Effector memory CD4-positive, alpha-beta T cell (primary cell): ENCODE measurements around the gene SLX4IP.

Source experiments
- DNase-seq, 3 donors: peaks; one replicate each; pipeline ENCODE4 v3.0.0-alpha.2; 2020
- H3K27ac ChIP-seq: 2 replicates; pipeline ENCODE4 v1.7.0; 2013; ENCODE audit warnings: mild to moderate bottlenecking, low read length, moderate library complexity; ENCODE audit not compliant: insufficient read depth, poor library complexity, severe bottlenecking
- H3K27me3 ChIP-seq: replicated peaks from 2 replicates; pipeline ENCODE4 v1.7.0; 2013; ENCODE audit warnings: mild to moderate bottlenecking, low read length; ENCODE audit not compliant: insufficient read depth, control insufficient read depth, poor library complexity, severe bottlenecking
- H3K36me3 ChIP-seq: 2 replicates; pipeline ENCODE4 v1.7.0; 2013; ENCODE audit warnings: mild to moderate bottlenecking, low read length, moderate library complexity; ENCODE audit not compliant: control insufficient read depth, insufficient read depth
- H3K4me1 ChIP-seq: 2 replicates; pipeline ENCODE4 v1.7.0; 2013; ENCODE audit warnings: low read length, mild to moderate bottlenecking; ENCODE audit not compliant: control insufficient read depth, insufficient read depth, poor library complexity, severe bottlenecking
- H3K4me3 ChIP-seq: 2 replicates; pipeline ENCODE4 v1.7.0; 2013; ENCODE audit warnings: low read length, low read depth, mild to moderate bottlenecking; ENCODE audit not compliant: insufficient read depth, poor library complexity, severe bottlenecking
- H3K9me3 ChIP-seq: 2 replicates; pipeline ENCODE4 v1.7.0; 2013; ENCODE audit warnings: mild to moderate bottlenecking, low read length, moderate library complexity; ENCODE audit not compliant: control insufficient read depth

The SLX4IP gene

DNA sequence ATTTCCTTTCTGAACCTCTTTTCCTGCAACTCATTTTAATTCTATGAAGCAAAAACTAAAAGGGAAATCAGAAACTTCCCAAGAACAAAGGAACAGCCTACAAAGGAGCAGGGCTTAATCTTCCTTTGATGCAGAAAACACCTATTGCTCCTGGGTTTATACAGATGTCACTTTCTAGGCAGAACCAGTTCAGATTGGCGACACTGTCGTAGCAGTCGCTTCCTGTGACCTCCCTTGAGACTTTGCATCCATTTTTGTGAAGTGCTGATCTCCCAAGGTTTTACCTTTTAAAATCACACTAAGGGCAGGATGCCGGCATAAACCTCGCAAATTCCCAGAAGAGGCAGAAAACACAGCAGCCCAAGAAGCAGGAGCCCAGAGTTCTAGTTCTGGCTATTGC, 198.6 kb downstream of the SLX4IP start:
- H3K9me3 ChIP-seq, result no peaks in the 10 kb centered on the region
- H3K4me3 ChIP-seq, result no peak overlapping the region
- no peak overlapping the region for H3K27ac ChIP-seq
- H3K4me1 ChIP-seq, result no peaks in the 10 kb centered on the region
- no peak for DNase-seq
- H3K36me3 ChIP-seq, result no peaks in the 10 kb centered on the region
- H3K27me3 ChIP-seq, result no peaks in the 10 kb centered on the region

DNA sequence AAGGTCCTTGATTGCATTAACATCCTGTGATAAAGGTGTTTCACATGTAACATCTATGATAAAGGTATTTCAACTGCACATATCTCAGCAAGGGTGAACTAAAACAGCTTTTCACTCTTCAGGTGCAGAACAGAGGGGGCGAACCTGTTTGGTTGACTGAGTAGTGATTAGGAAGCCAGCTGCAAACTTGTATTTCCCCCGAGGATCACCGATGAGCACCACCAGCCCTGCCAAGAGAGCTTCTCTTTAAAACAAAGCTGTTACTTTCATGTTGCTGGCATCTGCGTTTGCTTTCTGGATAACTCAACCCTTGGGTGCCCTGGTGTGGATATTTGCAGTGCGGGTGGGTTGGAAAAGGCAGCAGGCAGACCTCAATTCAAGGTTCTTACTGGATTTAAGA, 199.1 kb downstream of the SLX4IP start:
- H3K27ac ChIP-seq, result no peak overlapping the region
- no peaks in the 10 kb centered on the region for H3K4me1 ChIP-seq
- H3K4me3 ChIP-seq, result no peak overlapping the region
- no peak for DNase-seq
- H3K27me3 ChIP-seq, result no peaks in the 10 kb centered on the region
- no peaks in the 10 kb centered on the region for H3K9me3 ChIP-seq
- no peaks in the 10 kb centered on the region for H3K36me3 ChIP-seq

DNA sequence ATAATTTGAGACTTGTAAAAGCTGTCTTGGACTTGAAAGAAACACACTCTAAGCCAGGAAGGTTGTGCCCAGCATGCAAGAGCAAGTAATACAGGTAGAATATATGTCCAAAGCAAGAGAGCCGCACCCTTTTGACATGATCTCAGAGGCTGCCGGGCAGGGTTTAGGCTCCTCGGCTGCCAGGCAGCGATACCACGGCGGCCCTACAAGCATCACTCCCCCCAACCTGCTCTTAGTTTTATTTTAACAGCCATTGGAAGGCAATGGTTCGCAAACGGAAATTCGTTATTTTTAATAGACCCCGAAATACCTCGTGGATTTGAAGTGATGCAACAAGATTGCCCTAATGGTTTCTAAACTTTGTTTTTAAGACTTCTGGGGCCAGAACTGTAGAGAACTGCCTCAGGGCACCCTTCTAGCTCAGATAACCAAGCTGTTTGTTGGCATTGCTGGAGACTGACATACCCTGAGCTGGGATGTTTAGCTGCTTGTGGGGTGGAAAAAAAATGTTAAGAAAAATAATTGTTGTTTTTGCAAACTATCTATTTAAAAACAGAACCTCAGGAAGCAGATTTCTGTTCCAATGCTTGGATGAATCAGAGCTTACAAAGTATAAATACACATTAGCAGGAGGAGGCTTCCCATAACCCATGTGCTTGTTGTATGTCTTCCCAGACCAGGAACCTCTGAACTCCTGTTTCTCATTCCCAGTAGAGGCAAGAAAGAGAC, 199.7 kb downstream of the SLX4IP start:
- DNase-seq, result no peak
- H3K4me3 ChIP-seq, result no peak overlapping the region
- no peaks in the 10 kb centered on the region for H3K27me3 ChIP-seq

DNA sequence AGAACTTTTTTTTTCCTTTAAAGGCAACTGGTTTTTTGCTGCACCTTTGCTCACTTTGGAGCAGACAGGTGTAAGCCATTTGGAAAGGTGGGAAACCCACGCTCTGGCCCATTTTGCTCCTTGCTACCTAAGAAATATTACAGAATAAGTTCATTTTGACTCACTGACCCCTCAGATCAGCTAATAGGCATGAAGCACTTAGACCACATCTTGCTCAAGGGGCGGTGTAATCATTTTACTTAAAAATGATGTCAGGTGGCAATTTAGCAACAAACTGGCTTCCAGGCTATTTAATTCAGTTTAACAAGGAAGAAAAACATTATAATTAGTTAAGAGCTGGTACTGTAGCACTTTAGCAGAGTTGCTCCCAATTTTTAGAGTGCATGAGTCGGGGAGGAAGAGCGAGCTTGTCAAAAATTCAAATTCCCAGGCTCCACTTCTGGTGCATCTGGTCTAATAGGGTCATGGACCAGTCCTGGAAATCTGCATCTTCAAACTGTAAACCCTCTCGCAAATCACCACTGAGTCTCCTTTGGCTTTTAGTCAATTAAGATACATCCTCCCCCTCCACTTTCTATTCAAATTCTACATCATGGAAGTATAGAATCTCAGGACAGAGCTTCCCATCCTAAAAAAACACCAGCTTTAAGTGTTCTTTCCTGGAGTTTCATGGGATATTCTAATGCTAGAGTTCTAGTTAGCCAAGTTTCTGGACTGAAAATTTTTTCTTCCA, 200.5 kb downstream of the SLX4IP start:
- Histone ChIP-seq H3K9me3 (no peaks in the 10 kb centered on the region), H3K4me1 (no peaks in the 10 kb centered on the region), H3K4me3 (no peak overlapping the region), H3K27ac (no peak overlapping the region), H3K27me3 (no peaks in the 10 kb centered on the region), H3K36me3 (no peaks in the 10 kb centered on the region)
- no peak for DNase-seq

More for the DNA sequence above, 199.7 kb downstream of the SLX4IP start:
- Histone ChIP-seq H3K36me3 (no peaks in the 10 kb centered on the region), H3K9me3 (no peaks in the 10 kb centered on the region), H3K4me1 (no peaks in the 10 kb centered on the region), H3K27ac (no peak overlapping the region)

DNA sequence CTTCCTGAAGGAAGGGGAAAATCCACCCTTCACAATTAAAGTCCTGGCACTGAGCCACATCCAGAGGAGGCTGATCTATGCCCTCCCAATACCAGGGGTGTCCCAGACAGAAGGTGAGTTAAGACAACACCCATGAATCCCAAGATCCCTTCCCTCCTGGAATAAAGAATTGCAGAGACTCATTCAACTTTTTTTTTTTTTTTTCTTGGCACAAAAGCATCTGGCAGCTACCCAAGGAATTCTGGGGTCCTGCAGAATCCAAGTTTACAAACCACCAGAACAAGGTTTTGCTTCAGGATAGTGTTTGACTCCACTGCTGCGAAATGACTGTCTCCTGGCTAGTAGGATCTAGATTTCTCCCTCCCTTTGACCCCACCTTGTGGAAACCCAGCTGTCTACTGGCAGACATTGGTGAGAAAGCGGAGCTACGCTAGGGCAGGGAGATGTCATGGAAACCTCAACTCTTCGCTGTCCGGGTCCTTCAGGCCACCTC, 201.3 kb downstream of the SLX4IP start:
- Histone ChIP-seq H3K9me3 (no peaks in the 10 kb centered on the region), H3K27ac (no peak overlapping the region), H3K4me3 (no peak overlapping the region), H3K36me3 (no peaks in the 10 kb centered on the region), H3K27me3 (no peaks in the 10 kb centered on the region), H3K4me1 (no peaks in the 10 kb centered on the region)
- no peak for DNase-seq

DNA sequence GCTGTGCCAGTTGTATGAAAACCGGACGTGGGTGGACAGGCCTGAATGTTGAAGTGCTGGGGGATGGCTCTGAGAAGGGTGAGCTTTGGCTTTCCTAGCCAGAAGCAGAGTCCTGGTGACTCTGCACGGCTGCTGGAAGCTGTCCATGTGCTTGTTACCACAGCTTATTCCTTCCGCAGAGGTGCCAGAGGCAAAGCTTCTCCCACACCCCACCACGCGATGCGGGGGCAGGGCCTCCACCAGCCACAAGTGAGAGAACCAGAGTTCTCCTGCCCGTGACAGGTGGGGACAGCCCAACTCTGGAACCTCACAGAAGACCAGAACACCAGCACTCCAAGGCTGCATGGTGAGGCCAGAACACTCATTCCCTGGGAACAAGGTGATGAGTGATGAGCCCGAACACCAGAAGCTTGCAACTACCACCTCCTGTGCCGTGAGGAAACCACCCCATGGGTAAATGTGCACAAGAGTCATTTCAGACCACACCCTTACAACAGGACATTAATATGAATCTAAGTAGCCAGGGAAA, 202.0 kb downstream of the SLX4IP start:
- no peaks in the 10 kb centered on the region for H3K4me1 ChIP-seq
- no peaks in the 10 kb centered on the region for H3K9me3 ChIP-seq
- no peak overlapping the region for H3K27ac ChIP-seq

DNA sequence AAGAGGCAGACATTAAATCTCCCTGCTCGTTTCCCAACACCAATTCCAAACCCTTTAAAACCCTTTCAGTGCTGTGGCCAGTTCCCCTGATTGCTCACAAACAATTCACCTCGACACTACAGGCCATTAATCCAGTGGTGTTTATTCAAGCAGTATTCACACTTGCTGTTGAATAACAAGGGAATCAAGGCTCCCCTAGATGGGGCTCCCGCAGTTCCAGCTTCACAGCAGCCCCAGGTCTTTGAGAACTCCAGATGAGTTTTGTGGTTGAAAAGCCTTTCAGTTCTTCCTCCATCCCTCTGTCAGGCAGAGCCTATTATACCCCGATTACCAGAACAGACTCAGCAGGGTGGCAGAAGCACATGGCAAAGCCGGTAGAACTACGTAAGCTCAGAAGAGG, 202.5 kb downstream of the SLX4IP start:
- Histone ChIP-seq H3K27ac (no peak overlapping the region), H3K4me1 (no peaks in the 10 kb centered on the region), H3K4me3 (no peak overlapping the region), H3K36me3 (no peaks in the 10 kb centered on the region), H3K27me3 (no peaks in the 10 kb centered on the region), H3K9me3 (no peaks in the 10 kb centered on the region)
- DNase-seq, result no peak

More for the DNA sequence above, 202.0 kb downstream of the SLX4IP start:
- DNase-seq, result no peak
- H3K4me3 ChIP-seq, result no peak overlapping the region
- H3K36me3 ChIP-seq, result no peaks in the 10 kb centered on the region
- H3K27me3 ChIP-seq, result no peaks in the 10 kb centered on the region

DNA sequence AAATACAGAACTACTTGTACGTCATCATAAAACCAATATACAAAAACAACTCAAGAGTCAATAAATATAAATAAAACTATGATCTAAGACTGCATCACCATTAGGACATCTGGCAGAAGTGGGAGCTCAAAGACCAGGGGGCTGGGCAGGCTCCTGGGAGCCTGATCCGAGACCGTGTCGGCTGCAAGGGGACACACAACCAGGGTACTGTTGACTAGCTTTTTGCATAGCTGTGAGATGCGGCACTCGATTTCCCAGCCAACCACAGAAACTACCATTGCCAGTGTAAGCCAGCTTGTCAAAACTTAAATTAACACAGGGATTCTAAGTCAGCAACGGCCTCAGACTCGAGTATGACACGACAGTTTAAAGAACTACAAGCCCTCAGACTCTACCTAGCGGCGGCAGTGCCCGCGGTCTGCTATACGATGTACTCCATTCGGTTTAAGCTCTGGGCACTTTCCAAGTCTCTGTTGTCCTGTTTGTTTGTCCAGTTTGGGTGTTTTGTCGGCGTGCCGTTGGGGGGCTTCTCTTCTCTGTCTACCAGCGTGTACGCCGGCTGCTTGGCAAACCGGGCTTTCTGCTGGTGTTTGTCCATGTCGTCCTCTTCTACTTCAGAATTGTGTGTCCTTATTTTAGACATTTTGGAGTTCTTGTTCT, 204.1 kb downstream of the SLX4IP start:
- Histone ChIP-seq H3K36me3 (no peaks in the 10 kb centered on the region), H3K27ac (no peak overlapping the region), H3K27me3 (no peaks in the 10 kb centered on the region), H3K9me3 (no peaks in the 10 kb centered on the region), H3K4me3 (no peak overlapping the region), H3K4me1 (no peaks in the 10 kb centered on the region)
- DNase-seq, result no peak

DNA sequence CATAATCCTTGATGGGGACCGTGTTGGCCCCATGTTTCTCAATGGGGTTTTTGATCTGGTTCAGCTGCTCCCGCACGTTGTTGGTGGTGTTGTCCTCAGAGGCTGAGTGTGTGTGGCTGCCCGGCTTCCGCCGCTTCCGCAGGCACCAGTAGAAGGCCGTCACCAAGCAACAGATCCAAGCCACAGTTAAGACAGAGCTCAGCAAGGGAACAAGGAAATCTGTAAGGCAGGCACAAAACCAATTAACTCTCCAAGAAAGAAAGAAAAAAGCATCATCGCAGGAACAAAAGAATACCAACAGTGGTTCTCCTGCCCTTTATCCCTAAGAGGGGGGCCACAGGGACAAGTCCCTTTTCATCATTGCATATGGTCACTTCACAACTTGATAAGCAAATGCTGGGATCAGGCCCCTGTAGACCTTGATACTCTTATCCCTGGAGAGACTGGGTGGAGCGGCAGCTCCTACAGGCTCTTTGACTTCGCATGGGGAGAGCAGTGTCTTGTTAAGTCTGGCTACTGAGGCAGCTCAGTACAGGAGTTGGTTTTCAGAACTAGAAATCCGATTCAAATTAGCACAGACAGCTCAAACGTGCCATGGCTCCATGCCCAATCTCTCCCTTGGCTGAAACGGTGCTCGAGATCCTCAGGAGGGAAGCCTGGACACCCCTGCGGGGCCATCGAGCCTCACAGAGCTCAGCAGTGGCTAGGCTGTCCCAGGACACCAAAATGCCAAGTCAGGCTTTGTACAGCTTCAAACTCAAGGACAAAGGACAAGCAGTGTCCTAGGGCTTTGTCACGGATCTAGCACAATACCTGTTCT, 204.8 kb downstream of the SLX4IP start:
- Histone ChIP-seq H3K9me3 (no peaks in the 10 kb centered on the region), H3K27me3 (no peaks in the 10 kb centered on the region), H3K36me3 (no peaks in the 10 kb centered on the region), H3K4me3 (no peak overlapping the region), H3K4me1 (no peaks in the 10 kb centered on the region), H3K27ac (no peak overlapping the region)
- no peak for DNase-seq
